AG04449 (cell line): ENCODE data around the gene TEKT3.

Source experiments
- CTCF ChIA-PET: fragments of 350-600 bp; formaldehyde crosslinking; extraction: SDS; loops from one replicate; lab custom pipeline; 2021; ENCODE audit warnings: antibody characterized with exemption; lab: Yijun Ruan, JAX
- POLR2A ChIA-PET: fragments of 400-600, 350-600 bp; formaldehyde crosslinking; extraction: SDS; loops from one replicate; lab custom pipeline; 2020; ENCODE audit warnings: antibody characterized with exemption, inconsistent platforms; lab: Yijun Ruan, JAX
- DNase-seq: peaks from one replicate; pipeline ENCODE4 v3.0.0-alpha.2; 2010; ENCODE audit warnings: low read depth, low spot score
- H3K4me3 ChIP-seq: 2 replicates; pipeline ENCODE4 v1.5.1; 2011; ENCODE audit warnings: low read depth, mild to moderate bottlenecking, control low read depth, low read length
- TF ChIP-seq, protein P1 (sequence below): IDR thresholded peaks from one replicate; pipeline ENCODE4 v1.5.1; 2011; ENCODE audit warnings: mild to moderate bottlenecking, moderate library complexity, low read length, control low read depth, inconsistent platforms; ENCODE audit not compliant: insufficient read depth; ENCODE audit errors: missing control alignments

TEKT3 gene

DNA sequence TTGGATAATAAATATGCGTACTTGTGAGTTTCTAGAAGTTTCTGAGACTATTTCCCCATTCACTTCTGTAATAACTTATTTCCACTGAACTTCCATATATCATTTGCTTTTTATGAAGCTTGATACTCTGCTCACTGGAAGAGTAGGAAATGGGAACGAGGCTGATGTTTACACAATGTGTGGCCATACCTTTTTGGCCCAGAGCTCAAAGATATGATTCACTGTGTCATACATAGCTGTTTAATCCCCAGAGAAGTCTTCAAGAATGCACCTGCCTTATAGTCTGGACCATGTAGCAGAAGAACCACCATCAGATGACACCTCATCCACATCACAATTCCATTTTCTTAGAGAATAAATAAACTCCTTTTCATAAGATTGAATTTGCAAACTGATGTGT lies 40.3 kb upstream of the TEKT3 start:
- CTCF ChIA-PET = interaction anchor here (2.0 kb wide), 1 partner anchor 121 kb away, joined by 7 read pairs; no protein-coding TSS in a partner anchor
- no peak for DNase-seq
- TF ChIP-seq, protein P1, sequence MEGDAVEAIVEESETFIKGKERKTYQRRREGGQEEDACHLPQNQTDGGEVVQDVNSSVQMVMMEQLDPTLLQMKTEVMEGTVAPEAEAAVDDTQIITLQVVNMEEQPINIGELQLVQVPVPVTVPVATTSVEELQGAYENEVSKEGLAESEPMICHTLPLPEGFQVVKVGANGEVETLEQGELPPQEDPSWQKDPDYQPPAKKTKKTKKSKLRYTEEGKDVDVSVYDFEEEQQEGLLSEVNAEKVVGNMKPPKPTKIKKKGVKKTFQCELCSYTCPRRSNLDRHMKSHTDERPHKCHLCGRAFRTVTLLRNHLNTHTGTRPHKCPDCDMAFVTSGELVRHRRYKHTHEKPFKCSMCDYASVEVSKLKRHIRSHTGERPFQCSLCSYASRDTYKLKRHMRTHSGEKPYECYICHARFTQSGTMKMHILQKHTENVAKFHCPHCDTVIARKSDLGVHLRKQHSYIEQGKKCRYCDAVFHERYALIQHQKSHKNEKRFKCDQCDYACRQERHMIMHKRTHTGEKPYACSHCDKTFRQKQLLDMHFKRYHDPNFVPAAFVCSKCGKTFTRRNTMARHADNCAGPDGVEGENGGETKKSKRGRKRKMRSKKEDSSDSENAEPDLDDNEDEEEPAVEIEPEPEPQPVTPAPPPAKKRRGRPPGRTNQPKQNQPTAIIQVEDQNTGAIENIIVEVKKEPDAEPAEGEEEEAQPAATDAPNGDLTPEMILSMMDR = no peak
- no peak overlapping the region for H3K4me3 ChIP-seq
- POLR2A ChIA-PET = no interaction called here

DNA sequence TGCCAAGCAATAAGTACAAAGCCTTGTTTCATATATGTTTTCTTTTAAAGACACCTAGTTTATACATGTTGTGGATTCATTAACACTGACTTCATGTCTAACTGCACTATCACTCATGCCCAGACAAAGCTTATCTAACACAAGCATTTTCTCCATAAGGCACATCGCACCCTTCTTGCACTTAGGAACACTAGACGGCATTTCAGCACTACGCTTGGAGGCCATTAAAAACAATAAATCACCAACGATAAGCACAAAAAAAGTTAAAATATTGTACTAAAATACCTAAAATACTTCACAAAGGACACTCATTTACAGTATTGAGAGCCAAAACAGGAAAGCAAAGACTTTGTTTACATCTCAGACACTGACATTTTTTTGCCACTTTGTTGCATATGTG lies 39.0 kb upstream of the TEKT3 start:
- DNase-seq = no peak
- TF ChIP-seq, protein P1 = no peak
- H3K4me3 ChIP-seq = no peak overlapping the region
- POLR2A ChIA-PET = no interaction called here
- CTCF ChIA-PET = no interaction called here

DNA sequence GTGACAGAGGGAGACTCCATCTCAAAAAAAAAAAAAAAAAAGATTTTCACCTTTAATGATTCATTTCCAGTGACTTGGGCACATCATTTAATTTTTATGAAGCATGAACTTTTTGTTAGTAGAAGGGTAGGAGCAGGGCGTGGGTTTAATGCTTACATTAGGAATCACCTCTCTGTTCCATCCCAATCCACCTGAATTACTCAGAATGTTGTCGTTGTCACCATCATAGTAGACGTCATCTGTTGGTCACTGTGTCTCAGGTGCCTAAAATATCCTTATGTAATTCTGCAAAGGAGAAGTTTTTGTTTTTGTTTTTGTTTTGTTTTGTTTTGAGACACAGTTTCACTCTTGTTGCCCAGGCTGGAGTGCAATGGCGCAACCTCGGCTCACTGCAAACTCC lies 38.3 kb upstream of the TEKT3 start:
- CTCF ChIA-PET = no interaction called here
- POLR2A ChIA-PET = no interaction called here
- TF ChIP-seq, protein P1 = no peak
- no peak for DNase-seq
- no peak overlapping the region for H3K4me3 ChIP-seq

DNA sequence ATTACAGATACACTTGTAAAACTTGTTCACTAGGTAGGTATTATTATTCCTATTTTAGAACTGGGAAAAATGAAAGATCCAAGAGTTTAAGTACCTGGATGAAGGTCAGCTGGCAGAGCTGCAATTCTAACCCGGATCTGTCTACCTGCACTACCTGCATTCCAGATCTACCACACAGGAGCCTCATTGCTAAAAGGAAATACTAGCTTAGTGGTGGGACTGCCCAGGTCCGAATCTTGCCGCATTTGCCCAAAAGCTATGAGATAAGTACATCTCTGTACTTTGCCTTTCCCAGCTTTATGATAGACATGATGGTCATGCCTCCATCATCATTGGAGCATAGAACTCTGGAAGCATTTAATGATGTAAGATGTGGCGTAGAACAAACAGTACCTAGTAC lies 36.8 kb upstream of the TEKT3 start:
- TF ChIP-seq, protein P1 = no peak
- CTCF ChIA-PET = interaction anchor here (1.0 to 2.2 kb wide), 8 partner anchors 10 to 125 kb away, joined by 3 to 12 read pairs (median 4); no protein-coding TSS in a partner anchor
- no peak for DNase-seq
- H3K4me3 ChIP-seq = no peak overlapping the region
- POLR2A ChIA-PET = no interaction called here

DNA sequence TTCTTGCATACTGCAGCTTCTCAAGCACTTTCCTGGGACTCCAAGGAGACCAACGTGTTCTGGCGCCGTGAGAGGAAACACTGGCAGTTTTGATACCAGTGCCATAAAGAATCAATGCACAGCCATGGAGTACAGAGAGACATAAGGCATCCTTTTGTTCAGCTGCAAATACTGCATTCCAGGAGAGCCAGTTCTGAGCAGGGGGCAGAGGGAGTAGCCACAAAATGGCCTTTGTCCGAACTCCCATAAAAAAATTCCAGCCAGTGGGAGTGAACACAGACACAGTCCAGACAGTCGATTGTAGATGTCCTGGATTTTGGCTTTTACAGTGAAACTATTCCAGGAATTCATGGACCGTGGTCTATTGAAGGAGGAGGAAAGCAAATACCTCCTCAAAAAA lies 36.2 kb upstream of the TEKT3 start:
- peak; percentile 21 for DNase-seq
- no peak overlapping the region for H3K4me3 ChIP-seq
- ChIA-PET POLR2A (interaction anchor here (0.9 to 1.0 kb wide), 2 partner anchors 15 to 115 kb away, joined by 6 read pairs; no protein-coding TSS in a partner anchor), CTCF (interaction anchor here (0.6 to 2.2 kb wide), 10 partner anchors 9 to 126 kb away, joined by 3 to 12 read pairs (median 4); no protein-coding TSS in a partner anchor)
- TF ChIP-seq, protein P1 = no peak

DNA sequence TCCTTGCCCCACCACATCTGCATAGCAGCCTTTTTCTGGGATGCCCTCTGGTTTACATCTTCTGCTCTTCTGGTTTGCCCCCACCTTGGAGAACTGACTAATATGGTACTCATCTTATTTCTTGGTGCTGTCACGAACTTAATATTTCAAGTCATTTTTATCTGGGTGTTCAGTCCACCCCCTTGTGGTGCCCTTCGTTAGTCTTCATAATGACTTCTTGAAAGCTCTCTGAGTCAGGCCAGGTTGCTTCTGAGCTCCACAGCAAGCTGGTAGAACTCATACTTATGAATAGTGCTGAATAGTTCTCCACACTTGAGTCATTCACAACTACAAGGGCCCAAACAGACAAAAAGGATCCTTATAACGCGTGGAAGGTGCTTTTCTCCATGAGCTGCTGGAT lies 35.8 kb upstream of the TEKT3 start:
- H3K4me3 ChIP-seq = no peak overlapping the region
- CTCF ChIA-PET = interaction anchor here (0.6 to 2.2 kb wide), 9 partner anchors 9 to 126 kb away, joined by 3 to 12 read pairs (median 3); no protein-coding TSS in a partner anchor
- TF ChIP-seq, protein P1 = peak; percentile 13
- DNase-seq = peak; percentile 47
- POLR2A ChIA-PET = interaction anchor here (0.9 to 1.0 kb wide), 2 partner anchors 15 to 114 kb away, joined by 6 read pairs; no protein-coding TSS in a partner anchor
